Left lung (tissue), 10 donors: ENCODE data around the gene PCDH7. TPM values are rescaled to one million over a fixed set of nuclear protein-coding genes. Genes with fewer than 3 reads are reported as not detected.

ENCODE experiments used
- ATAC-seq: fragments of 200-7000 bp; cut with Tn5 transposase; one replicate; pipeline ENCODE4 v1.9.1; 2020; ENCODE audit warnings: moderate library complexity
- DNase-seq, 4 donors: peaks; one replicate each; pipeline ENCODE4 v3.0.0-alpha.2; 2013 to 2020
- H3K27ac ChIP-seq, 2 donors: fragments of 200-600 bp; sonication (generic) in 1 of 2; one replicate each; pipeline versions ENCODE4 v1.5.0 to v1.8.0; 2020 to 2021
- H3K27me3 ChIP-seq, 2 donors: fragments of 200-600 bp; sonication (generic) in 1 of 2; one replicate each; pipeline versions ENCODE4 v1.5.0 to v1.8.0; 2020 to 2021
- H3K36me3 ChIP-seq, 2 donors: fragments of 200-600 bp; sonication (generic) in 1 of 2; one replicate each; pipeline versions ENCODE4 v1.5.0 to v1.8.0; 2020 to 2021
- H3K4me1 ChIP-seq, 2 donors: fragments of 200-600 bp; one replicate each; pipeline ENCODE4 v1.8.0; 2021
- H3K4me3 ChIP-seq, 2 donors: fragments of 200-600 bp; sonication (generic) in 1 of 2; one replicate each; pipeline versions ENCODE4 v1.5.0 to v1.8.0; 2020 to 2021; ENCODE audit warnings: mild to moderate bottlenecking in 1 of 2
- H3K9me3 ChIP-seq, 2 donors: fragments of 200-600 bp; sonication (generic) in 1 of 2; one replicate each; pipeline versions ENCODE4 v1.5.0 to v1.8.0; 2020 to 2021
- CTCF ChIP-seq, 2 donors: fragments of 200-600 bp; sonication (generic) in 1 of 2; IDR thresholded peaks; one replicate each; pipeline versions ENCODE4 v1.5.0 to v1.8.0; 2021; ENCODE audit warnings: antibody characterized with exemption in 2 of 2
- intact Hi-C, 2 donors: fragments of 100-400 bp; cut with DNase I; formaldehyde crosslinking; loops; one replicate each; pipeline versions ENCODE4 v1.11.2 to v1.14.2; 2022
- polyA plus RNA-seq, 6 donors: library from polyadenylated mRNA; unstranded; fragments of 120-200 nt; gene quantifications; one replicate each; pipeline ENCODE4 v1.2.1, GENCODE V29; 2013; ENCODE audit not compliant: insufficient read length in 6 of 6
- total RNA-seq, 2 donors: library from RNA; stranded (reverse); fragmentation: NEBNext Ultra II Directional; extraction: Animal tissue kit (Norgen Biotek cat#: 25700); gene quantifications; one replicate each; pipeline ENCODE4 v1.2.1, GENCODE V29; 2021
- donor health status: DM: no; HTN: yes; CAD: no.
- donor health status: DM: no; HTN: no; CAD: no.

PCDH7 gene
- total and polyA plus RNA-seq, 8 donors = 6.8 to 53.9 (median 35.7) TPM

- DNase-seq = no peak
- no peak overlapping the region for H3K4me3 ChIP-seq
- no peak for TF ChIP-seq CTCF (IDR thresholded peaks at IDR 0.05)
- no peak overlapping the region for H3K27ac ChIP-seq
- ATAC-seq = no peak
- H3K9me3 ChIP-seq = no peaks in the 10 kb centered on the region
- H3K27me3 ChIP-seq = no peaks in the 10 kb centered on the region
- no peaks in the 10 kb centered on the region for H3K4me1 ChIP-seq
- intact Hi-C loops = no loop called here
- no peaks in the 10 kb centered on the region for H3K36me3 ChIP-seq
Observed at GRCh38 chr4:30744957-30745640, 24.9 kb downstream of the PCDH7 start.

GRCh38 chr4:30746735-30747134 is 26.6 kb downstream of the PCDH7 start:
- DNase-seq = no peak
- H3K36me3 ChIP-seq = no peaks in the 10 kb centered on the region

GRCh38 chr4:30753316-30753715 is 33.1 kb downstream of the PCDH7 start:
- Histone ChIP-seq H3K4me1 (no peaks in the 10 kb centered on the region), H3K27ac (no peak overlapping the region), H3K27me3 (no peaks in the 10 kb centered on the region), H3K36me3 (no peaks in the 10 kb centered on the region), H3K4me3 (no peak overlapping the region), H3K9me3 (no peaks in the 10 kb centered on the region)
- intact Hi-C loops = no loop called here
- TF ChIP-seq CTCF (IDR thresholded peaks at IDR 0.05) = no peak
- no peak for ATAC-seq
- no peak for DNase-seq

More at GRCh38 chr4:30746735-30747134, 26.6 kb downstream of the PCDH7 start:
- TF ChIP-seq CTCF (IDR thresholded peaks at IDR 0.05) = no peak
- no peaks in the 10 kb centered on the region for H3K27me3 ChIP-seq
- H3K4me3 ChIP-seq = no peak overlapping the region
- no peaks in the 10 kb centered on the region for H3K4me1 ChIP-seq
- no peak overlapping the region for H3K27ac ChIP-seq
- intact Hi-C loops = no loop called here
- ATAC-seq = no peak
- H3K9me3 ChIP-seq = no peaks in the 10 kb centered on the region

- Histone ChIP-seq H3K27me3 (no peaks in the 10 kb centered on the region), H3K27ac (no peak overlapping the region), H3K36me3 (no peaks in the 10 kb centered on the region), H3K4me1 (no peaks in the 10 kb centered on the region), H3K9me3 (no peaks in the 10 kb centered on the region), H3K4me3 (no peak overlapping the region)
- ATAC-seq = no peak
- intact Hi-C loops = no loop called here
- no peak for DNase-seq
- no peak for TF ChIP-seq CTCF (IDR thresholded peaks at IDR 0.05)
Observed at GRCh38 chr4:30754021-30754420, 33.9 kb downstream of the PCDH7 start.

GRCh38 chr4:30755346-30755745 is 35.2 kb downstream of the PCDH7 start:
- Histone ChIP-seq H3K27ac (no peak overlapping the region), H3K9me3 (no peaks in the 10 kb centered on the region), H3K4me1 (no peaks in the 10 kb centered on the region), H3K36me3 (no peaks in the 10 kb centered on the region), H3K4me3 (no peak overlapping the region), H3K27me3 (no peaks in the 10 kb centered on the region)
- intact Hi-C loops = no loop called here
- no peak for DNase-seq
- no peak for TF ChIP-seq CTCF (IDR thresholded peaks at IDR 0.05)
- ATAC-seq = no peak
